Thymus (tissue), 11 donors: Measurements from ENCODE around the gene PRKAR1A. TPM values are rescaled to one million over a fixed set of nuclear protein-coding genes. Genes with fewer than 3 reads are reported as not detected.
A peak's percentile ranks its signal among the peaks of the same experiment; 100 is the strongest.

Experiments
- DNase-seq, 9 donors: peaks; one replicate each; pipeline ENCODE4 v3.0.0-alpha.2; 2013; ENCODE audit warnings: low spot score in 9 of 9, low read depth in 6 of 9, missing footprints in 1 of 9
- H3K27ac ChIP-seq, 2 donors: one replicate each; pipeline ENCODE4 v1.5.1; 2013; ENCODE audit warnings: control low read depth in 1 of 2, low read depth in 1 of 2, low read length in 1 of 2, mild to moderate bottlenecking in 1 of 2, moderate library complexity in 1 of 2
- H3K27me3 ChIP-seq, 2 donors: one replicate each; pipeline ENCODE4 v1.5.1; 2013; ENCODE audit warnings: low read length in 1 of 2; ENCODE audit not compliant: control insufficient read depth in 2 of 2, insufficient read depth in 1 of 2
- H3K36me3 ChIP-seq, 2 donors: one replicate each; pipeline ENCODE4 v1.5.1; 2013; ENCODE audit warnings: low read length in 1 of 2, mild to moderate bottlenecking in 1 of 2, moderate library complexity in 1 of 2; ENCODE audit not compliant: control insufficient read depth in 2 of 2, insufficient read depth in 2 of 2
- H3K4me1 ChIP-seq, 2 donors: one replicate each; pipeline ENCODE4 v1.5.1; 2013; ENCODE audit warnings: low read length in 2 of 2; ENCODE audit not compliant: control insufficient read depth in 2 of 2, insufficient read depth in 2 of 2
- H3K4me3 ChIP-seq, 2 donors: one replicate each; pipeline ENCODE4 v1.5.1; 2013; ENCODE audit warnings: low read length in 2 of 2, control low read depth in 1 of 2, mild to moderate bottlenecking in 1 of 2
- H3K9me3 ChIP-seq, 2 donors: one replicate each; pipeline ENCODE4 v1.5.1; 2013; ENCODE audit warnings: low read length in 1 of 2, mild to moderate bottlenecking in 1 of 2; ENCODE audit not compliant: control insufficient read depth in 2 of 2, insufficient read depth in 1 of 2
- WGBS: extraction: QIAGEN DNeasy Blood & Tissue Kit; methylation state at CpG from one replicate; pipeline ENCODE4 v1.1.7; 2013; 5-methylcytosine and 5-hydroxymethylcytosine counted together
- polyA plus RNA-seq: library from polyadenylated mRNA; stranded (reverse); fragments of 200-250 nt; gene quantifications from one replicate; pipeline ENCODE4 v1.2.3, GENCODE V29; 2013
- total RNA-seq: library from RNA; stranded (reverse); fragments of 120-200 nt; gene quantifications from one replicate; pipeline ENCODE4 v1.2.4, GENCODE V29; 2013
- donor health status: healthy.

Gene PRKAR1A
- total and polyA plus RNA-seq, 2 donors = 140 to 144 TPM

- no peaks in the 10 kb centered on the region for H3K27me3 ChIP-seq
- 98% methylated on average over 3 of the region's 3 CpGs for WGBS
- H3K4me3 ChIP-seq = no peak overlapping the region
- no peak overlapping the region for H3K27ac ChIP-seq
- no peaks in the 10 kb centered on the region for H3K9me3 ChIP-seq
- H3K4me1 ChIP-seq = peaks cover 0 to 1% of the 10 kb centered on the region in 2 donors
- H3K36me3 ChIP-seq = no peaks in the 10 kb centered on the region
- no peak for DNase-seq
Measured at GRCh38 chr17:68567035-68567434, 54.8 kb downstream of the PRKAR1A start.

- H3K27ac ChIP-seq = no peak overlapping the region
- WGBS = 98% methylated on average over 8 of the region's 8 CpGs
- peaks cover 0 to 5% of the 10 kb centered on the region in 2 donors for H3K4me1 ChIP-seq
- no peaks in the 10 kb centered on the region for H3K9me3 ChIP-seq
- no peak overlapping the region for H3K4me3 ChIP-seq
- H3K27me3 ChIP-seq = no peaks in the 10 kb centered on the region
- no peak for DNase-seq
- H3K36me3 ChIP-seq = no peaks in the 10 kb centered on the region
Measured at GRCh38 chr17:68567581-68567980, 55.4 kb downstream of the PRKAR1A start.

GRCh38 chr17:68568581-68568980 is 56.4 kb downstream of the PRKAR1A start:
- Histone ChIP-seq H3K27ac (no peak overlapping the region), H3K9me3 (no peaks in the 10 kb centered on the region), H3K4me1 (peaks cover 0 to 5% of the 10 kb centered on the region in 2 donors), H3K27me3 (no peaks in the 10 kb centered on the region), H3K36me3 (no peaks in the 10 kb centered on the region), H3K4me3 (no peak overlapping the region)
- DNase-seq = no peak
- WGBS = 91% methylated on average over 2 of the region's 2 CpGs

DNA sequence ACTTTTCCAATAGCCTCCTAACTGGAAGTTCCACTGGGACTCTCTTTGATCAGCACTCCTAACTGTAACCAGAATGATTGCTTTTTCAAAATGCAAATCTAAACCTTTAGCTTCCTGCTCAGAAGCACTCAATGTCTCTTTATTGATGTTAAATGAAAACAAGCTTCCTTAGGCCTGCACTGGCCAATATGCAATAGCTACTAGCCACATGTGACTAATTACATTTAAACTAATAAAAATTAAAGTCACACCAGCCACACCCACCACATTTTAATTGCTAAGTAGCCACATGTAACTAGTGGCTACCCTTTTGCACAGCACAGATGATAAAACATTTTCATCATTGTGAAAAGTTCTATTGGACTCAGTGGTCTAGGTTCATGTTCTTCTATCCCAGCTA is 57.1 kb downstream of the PRKAR1A start:
- H3K4me1 ChIP-seq = peaks cover 0 to 5% of the 10 kb centered on the region in 2 donors
- H3K27me3 ChIP-seq = no peaks in the 10 kb centered on the region
- no peak overlapping the region for H3K4me3 ChIP-seq
- no peak for DNase-seq
- H3K36me3 ChIP-seq = no peaks in the 10 kb centered on the region
- no peaks in the 10 kb centered on the region for H3K9me3 ChIP-seq
- no peak overlapping the region for H3K27ac ChIP-seq

- WGBS = 83% methylated on average over 1 of the region's 1 CpG
- H3K27me3 ChIP-seq = no peaks in the 10 kb centered on the region
Measured at GRCh38 chr17:68570526-68570925, 58.3 kb downstream of the PRKAR1A start.

DNA sequence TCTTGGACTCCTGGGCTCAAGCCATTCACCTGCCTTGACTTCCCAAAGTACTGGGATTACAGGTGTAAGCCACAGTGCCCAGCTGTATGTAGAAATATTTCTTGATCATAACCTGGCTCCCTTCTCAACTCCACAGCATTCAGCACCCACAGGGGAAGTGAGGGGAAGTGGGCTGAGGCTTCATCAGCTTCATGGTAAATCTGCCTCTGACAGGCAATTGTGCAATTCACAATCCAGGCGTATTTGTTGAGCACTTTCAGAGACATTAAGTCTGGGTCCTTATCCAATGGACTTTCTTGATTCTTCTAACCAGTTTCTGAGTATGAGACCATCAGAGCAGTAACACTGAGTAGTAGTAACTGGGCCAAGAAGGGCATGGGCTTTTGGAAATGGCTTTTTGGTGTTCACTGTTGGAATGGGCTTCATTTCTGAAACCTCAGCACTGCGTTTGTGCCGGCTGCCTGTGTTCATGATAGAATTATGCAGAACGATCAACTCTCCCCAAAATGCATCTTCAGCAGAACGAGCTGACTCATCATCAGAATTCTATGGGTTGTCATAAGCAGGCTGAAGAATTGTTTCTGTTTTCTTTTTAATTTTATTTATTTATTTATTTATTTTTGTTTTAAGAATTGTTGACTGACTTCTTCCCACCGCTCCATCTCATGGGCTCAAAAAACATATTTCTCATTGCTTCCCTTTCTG is 60.1 kb downstream of the PRKAR1A start:
- no peak for DNase-seq
- Histone ChIP-seq H3K36me3 (no peaks in the 10 kb centered on the region), H3K4me3 (no peak overlapping the region), H3K4me1 (peaks cover 0 to 19% of the 10 kb centered on the region in 2 donors), H3K27me3 (no peaks in the 10 kb centered on the region), H3K27ac (no peak overlapping the region), H3K9me3 (no peaks in the 10 kb centered on the region)
- WGBS = 83% methylated on average over 6 of the region's 6 CpGs

More at GRCh38 chr17:68570526-68570925, 58.3 kb downstream of the PRKAR1A start:
- Histone ChIP-seq H3K36me3 (no peaks in the 10 kb centered on the region), H3K4me3 (no peak overlapping the region), H3K27ac (no peak overlapping the region), H3K9me3 (no peaks in the 10 kb centered on the region), H3K4me1 (peaks cover 0 to 5% of the 10 kb centered on the region in 2 donors)
- no peak for DNase-seq

GRCh38 chr17:68573338-68573737 is 61.1 kb downstream of the PRKAR1A start:
- Histone ChIP-seq H3K9me3 (no peaks in the 10 kb centered on the region), H3K36me3 (no peaks in the 10 kb centered on the region), H3K27ac (no peak overlapping the region), H3K4me1 (peaks cover 0 to 19% of the 10 kb centered on the region in 2 donors), H3K4me3 (no peak overlapping the region), H3K27me3 (no peaks in the 10 kb centered on the region)
- 96% methylated on average over 1 of the region's 1 CpG for WGBS
- no peak for DNase-seq

GRCh38 chr17:68576137-68576536 is 63.9 kb downstream of the PRKAR1A start:
- Histone ChIP-seq H3K27ac (peak overlapping the region in 1 of 2 donors; percentile 72), H3K36me3 (no peaks in the 10 kb centered on the region)

GRCh38 chr17:68576811-68577496 is 64.7 kb downstream of the PRKAR1A start:
- Histone ChIP-seq H3K4me1 (peaks cover 0 to 34% of the 10 kb centered on the region in 2 donors), H3K4me3 (no peak overlapping the region), H3K36me3 (no peaks in the 10 kb centered on the region), H3K9me3 (no peaks in the 10 kb centered on the region), H3K27ac (peak overlapping the region in 1 of 2 donors; percentile 72), H3K27me3 (peaks cover 0 to 4% of the 10 kb centered on the region in 2 donors)
- WGBS = 91% methylated on average over 8 of the region's 8 CpGs
- no peak for DNase-seq

More at GRCh38 chr17:68576137-68576536, 63.9 kb downstream of the PRKAR1A start:
- 98% methylated on average over 2 of the region's 2 CpGs for WGBS
- no peak for DNase-seq
- Histone ChIP-seq H3K4me1 (peaks cover 0 to 31% of the 10 kb centered on the region in 2 donors), H3K4me3 (no peak overlapping the region), H3K9me3 (no peaks in the 10 kb centered on the region), H3K27me3 (peaks cover 0 to 4% of the 10 kb centered on the region in 2 donors)
